Activated CD8-positive, alpha-beta T cell treated with anti-CD3 and anti-CD28 coated beads, Interleukin-2, amount 10 ng/mL, durations not matched to agents 7 days and 5 days (primary cell): ENCODE data around the gene CHD8. TPM values are rescaled to one million over a fixed set of nuclear protein-coding genes. Genes with fewer than 3 reads are reported as not detected.
"Not testable (repeated sequence)": the region's sequence is repeated elsewhere in the genome, so short reads cannot be mapped to it uniquely, and the experiment has no call there.

Source experiments
- ATAC-seq: fragments of 150-1000 bp; cut with Tn5 transposase; one replicate; pipeline ENCODE4 v1.10.0; 2021; ENCODE audit warnings: moderate library complexity
- CTCF ChIA-PET: fragments of 350-600 bp; sonication (Branson Sonifier 250); formaldehyde crosslinking; loops from one replicate; lab custom pipeline; 2021; ENCODE audit warnings: antibody characterized with exemption; lab: Charles Lee
- POLR2A ChIA-PET: fragments of 350-600 bp; sonication (Branson Sonifier 250); formaldehyde crosslinking; loops from one replicate; lab custom pipeline; 2021; ENCODE audit warnings: antibody characterized with exemption; lab: Charles Lee
- DNase-seq: peaks from one replicate; pipeline ENCODE4 v3.0.0-alpha.2; 2020
- H3K27ac Mint-ChIP-seq: one replicate; pipeline ENCODE4 v1.8.0; 2021; ENCODE audit warnings: mild to moderate bottlenecking, mixed read lengths
- H3K27me3 Mint-ChIP-seq: one replicate; pipeline ENCODE4 v1.8.0; 2021; ENCODE audit warnings: low read depth, mixed read lengths
- H3K36me3 Mint-ChIP-seq: one replicate; pipeline ENCODE4 v1.8.0; 2021; ENCODE audit warnings: low read depth, mixed read lengths
- H3K4me1 Mint-ChIP-seq: one replicate; pipeline ENCODE4 v1.8.0; 2021; ENCODE audit warnings: low read depth, mixed read lengths
- H3K4me3 Mint-ChIP-seq: one replicate; pipeline ENCODE4 v1.8.0; 2021; ENCODE audit warnings: mild to moderate bottlenecking, mixed read lengths
- H3K9me3 Mint-ChIP-seq: one replicate; pipeline ENCODE4 v1.8.0; 2022; ENCODE audit warnings: mixed read lengths; ENCODE audit not compliant: insufficient read depth
- total RNA-seq, 2 experiments: library from RNA; stranded (reverse); gene quantifications; one replicate each; pipeline ENCODE4 v1.2.3, GENCODE V29; 2021

The CHD8 gene
- total RNA-seq, 2 experiments from 2014 or later = 116 to 119 TPM

GRCh38 chr14:21385188-21385904 lies 70.6 kb downstream of the CHD8 start:
- Mint-ChIP-seq H3K27me3 (no peaks in the 10 kb centered on the region), H3K4me3 (peak overlapping the region; percentile 99), H3K27ac (peak overlapping the region; percentile 96), H3K9me3 (no peaks in the 10 kb centered on the region), H3K4me1 (peaks cover 31% of the 10 kb centered on the region), H3K36me3 (peaks cover 47% of the 10 kb centered on the region)
- POLR2A ChIA-PET = interaction anchor here (0.8 to 1.6 kb wide), 2 partner anchors 25 to 126 kb away, joined by 7 to 8 read pairs; partner anchors contain the start of gene METTL3
- DNase-seq = no peak
- CTCF ChIA-PET = interaction anchor here (2.4 kb wide), 1 partner anchor 20 kb away, joined by 5 read pairs; no protein-coding TSS in a partner anchor
- no peak for ATAC-seq

GRCh38 chr14:21384494-21384851 lies 71.5 kb downstream of the CHD8 start:
- ChIA-PET CTCF (interaction anchor here (0.6 to 2.4 kb wide), 4 partner anchors 19 to 71 kb away, joined by 3 to 5 read pairs (median 4); partner anchors contain the start of gene CHD8), POLR2A (interaction anchor here (0.5 to 1.6 kb wide), 11 partner anchors 12 to 1176 kb away, joined by 3 to 9 read pairs (median 4); partner anchors contain the start of gene METTL3)
- H3K27me3 Mint-ChIP-seq = no peaks in the 10 kb centered on the region
- ATAC-seq (peak; percentile 55), DNase-seq (no peak)
- peak overlapping the region; percentile 96 for H3K27ac Mint-ChIP-seq
- peaks cover 39% of the 10 kb centered on the region for H3K4me1 Mint-ChIP-seq
- H3K4me3 Mint-ChIP-seq = peak overlapping the region; percentile 99
- H3K9me3 Mint-ChIP-seq = no peaks in the 10 kb centered on the region
- peaks cover 46% of the 10 kb centered on the region for H3K36me3 Mint-ChIP-seq

GRCh38 chr14:21383848-21384493 lies 72.0 kb downstream of the CHD8 start, which contains the start of gene SUPT16H:
SUPT16H (minus strand) TSS chr14:21384019; CDS start chr14:21383927, 92 bp downstream.
- CTCF ChIA-PET = interaction anchor here (0.6 to 2.4 kb wide), 4 partner anchors 19 to 72 kb away, joined by 3 to 5 read pairs (median 4); partner anchors contain the start of gene CHD8

GRCh38 chr14:21382886-21383847 lies 72.8 kb downstream of the CHD8 start:
- H3K4me3 Mint-ChIP-seq = peak overlapping the region; percentile 99
- CTCF ChIA-PET = interaction anchor here (0.8 to 1.4 kb wide), 8 partner anchors 16 to 248 kb away, joined by 3 to 5 read pairs (median 3); partner anchors contain the start of genes CHD8, RAB2B and TOX4
- DNase-seq (peak; percentile 69), ATAC-seq (peak; percentile 59)
- POLR2A ChIA-PET = interaction anchor here (0.6 to 1.3 kb wide), 6 partner anchors 26 to 152 kb away, joined by 3 to 7 read pairs (median 4); partner anchors contain the start of gene METTL3
- H3K27ac Mint-ChIP-seq = peak overlapping the region; percentile 96
- H3K36me3 Mint-ChIP-seq = peaks cover 43% of the 10 kb centered on the region
- no peaks in the 10 kb centered on the region for H3K27me3 Mint-ChIP-seq
- peaks cover 42% of the 10 kb centered on the region for H3K4me1 Mint-ChIP-seq
- H3K9me3 Mint-ChIP-seq = no peaks in the 10 kb centered on the region

More at GRCh38 chr14:21383848-21384493, 72.0 kb downstream of the CHD8 start, which contains the start of gene SUPT16H:
- no peaks in the 10 kb centered on the region for H3K27me3 Mint-ChIP-seq
- POLR2A ChIA-PET = interaction anchor here (0.5 to 1.6 kb wide), 11 partner anchors 11 to 1177 kb away, joined by 3 to 9 read pairs (median 4); partner anchors contain the start of gene METTL3
- peaks cover 46% of the 10 kb centered on the region for H3K36me3 Mint-ChIP-seq
- no peaks in the 10 kb centered on the region for H3K9me3 Mint-ChIP-seq
- DNase-seq (peak; percentile 97), ATAC-seq (peak; percentile 94)
- peak within 1 kb of the TSS; percentile 96 for H3K27ac Mint-ChIP-seq
- peak within 1 kb of the TSS; percentile 99 for H3K4me3 Mint-ChIP-seq
- peaks cover 39% of the 10 kb centered on the region for H3K4me1 Mint-ChIP-seq

GRCh38 chr14:21382095-21382494 lies 73.8 kb downstream of the CHD8 start:
- Mint-ChIP-seq H3K4me3 (peak overlapping the region; percentile 99), H3K4me1 (peaks cover 49% of the 10 kb centered on the region), H3K9me3 (no peaks in the 10 kb centered on the region), H3K27ac (peak overlapping the region; percentile 68), H3K36me3 (peaks cover 50% of the 10 kb centered on the region), H3K27me3 (no peaks in the 10 kb centered on the region)
- CTCF ChIA-PET = interaction anchor here (0.8 to 1.4 kb wide), 7 partner anchors 15 to 247 kb away, joined by 3 to 5 read pairs (median 3); partner anchors contain the start of gene CHD8
- POLR2A ChIA-PET = interaction anchor here (0.6 to 1.3 kb wide), 4 partner anchors 54 to 151 kb away, joined by 3 to 7 read pairs (median 4); partner anchors contain the start of gene METTL3
- ATAC-seq = no peak
- no peak for DNase-seq

GRCh38 chr14:21379338-21379737 lies 76.6 kb downstream of the CHD8 start:
- POLR2A ChIA-PET = no interaction called here
- H3K4me3 Mint-ChIP-seq = no peak overlapping the region
- peaks cover 39% of the 10 kb centered on the region for H3K4me1 Mint-ChIP-seq

GRCh38 chr14:21373980-21374379 lies 81.9 kb downstream of the CHD8 start:
- DNase-seq (no peak), ATAC-seq (no peak)
- CTCF ChIA-PET = no interaction called here
- Mint-ChIP-seq H3K27me3 (no peaks in the 10 kb centered on the region), H3K4me1 (peaks cover 15% of the 10 kb centered on the region), H3K27ac (no peak overlapping the region), H3K4me3 (no peak overlapping the region), H3K36me3 (peaks cover 68% of the 10 kb centered on the region), H3K9me3 (no peaks in the 10 kb centered on the region)
- POLR2A ChIA-PET = no interaction called here

More at GRCh38 chr14:21379338-21379737, 76.6 kb downstream of the CHD8 start:
- ATAC-seq (no peak), DNase-seq (no peak)
- H3K27ac Mint-ChIP-seq = no peak overlapping the region
- peaks cover 48% of the 10 kb centered on the region for H3K36me3 Mint-ChIP-seq
- H3K27me3 Mint-ChIP-seq = no peaks in the 10 kb centered on the region
- CTCF ChIA-PET = interaction anchor here (0.9 kb wide), 1 partner anchor 114 kb away, joined by 3 read pairs; no protein-coding TSS in a partner anchor
- H3K9me3 Mint-ChIP-seq = no peaks in the 10 kb centered on the region

- H3K27ac Mint-ChIP-seq, H3K4me3 Mint-ChIP-seq, H3K9me3 Mint-ChIP-seq, DNase-seq, H3K4me1 Mint-ChIP-seq, CTCF ChIA-PET, ATAC-seq, H3K27me3 Mint-ChIP-seq: not testable (repeated sequence)
- POLR2A ChIA-PET = interaction anchor here (1.3 kb wide), 1 partner anchor 11 kb away, joined by 4 read pairs; the partner anchor contains the start of gene SUPT16H
- peaks cover 76% of the 10 kb centered on the region for H3K36me3 Mint-ChIP-seq
Observed at GRCh38 chr14:21372814-21373213, 83.1 kb downstream of the CHD8 start.

GRCh38 chr14:21369949-21370679 lies 85.8 kb downstream of the CHD8 start:
- no peak for DNase-seq
- ChIA-PET POLR2A (interaction anchor here (0.6 kb wide), 1 partner anchor 94 kb away, joined by 3 read pairs; no protein-coding TSS in a partner anchor), CTCF (interaction anchor here (1.0 kb wide), 1 partner anchor 38 kb away, joined by 3 read pairs; no protein-coding TSS in a partner anchor)
- Mint-ChIP-seq H3K4me3 (no peak overlapping the region), H3K36me3 (peaks cover 80% of the 10 kb centered on the region), H3K27me3 (no peaks in the 10 kb centered on the region), H3K27ac (no peak overlapping the region), H3K9me3 (no peaks in the 10 kb centered on the region), H3K4me1 (no peaks in the 10 kb centered on the region)
- ATAC-seq = no peak

- ChIA-PET POLR2A (no interaction called here), CTCF (interaction anchor here (1.3 kb wide), 1 partner anchor 15 kb away, joined by 3 read pairs; no protein-coding TSS in a partner anchor)
- Mint-ChIP-seq H3K4me1 (no peaks in the 10 kb centered on the region), H3K4me3 (no peak overlapping the region), H3K36me3 (peaks cover 83% of the 10 kb centered on the region), H3K9me3 (no peaks in the 10 kb centered on the region), H3K27me3 (no peaks in the 10 kb centered on the region), H3K27ac (no peak overlapping the region)
- DNase-seq (no peak), ATAC-seq (no peak)
Observed at GRCh38 chr14:21367582-21368144, 88.3 kb downstream of the CHD8 start.
